ENCODE results near the gene IL10RA. TPM values are rescaled to one million over a fixed set of nuclear protein-coding genes. Genes with fewer than 3 reads are reported as not detected.

Gene IL10RA
- total RNA-seq, 1 donor from 2014 or later = 0.25 TPM

GRCh38 chr11:118001494-118001971 lies 15.3 kb downstream of the IL10RA start:
- DNase-seq (ENCODE audit: low read depth) = no peak
- no peak overlapping the region for H3K4me3 ChIP-seq (ENCODE audit: low read depth, low read length)
- no peaks in the 10 kb centered on the region for H3K36me3 ChIP-seq (ENCODE audit: control insufficient read depth, insufficient read depth, low read length)
- H3K27me3 ChIP-seq (ENCODE audit: control insufficient read depth, insufficient read depth, low read length) = peaks cover 2% of the 10 kb centered on the region
- no peak for TF ChIP-seq CTCF (IDR thresholded peaks at IDR 0.05; ENCODE audit: insufficient read depth, low read length, poor library complexity, severe bottlenecking)

- no peak for TF ChIP-seq CTCF (IDR thresholded peaks at IDR 0.05; ENCODE audit: insufficient read depth, low read length, poor library complexity, severe bottlenecking)
- Histone ChIP-seq H3K36me3 (ENCODE audit: control insufficient read depth, insufficient read depth, low read length) (no peaks in the 10 kb centered on the region), H3K4me3 (ENCODE audit: low read depth, low read length) (no peak overlapping the region), H3K27me3 (ENCODE audit: control insufficient read depth, insufficient read depth, low read length) (peaks cover 2% of the 10 kb centered on the region)
- no peak for DNase-seq (ENCODE audit: low read depth)
These were observed 15.9 kb downstream of the IL10RA start for GRCh38 chr11:118002010-118002540.

- DNase-seq (ENCODE audit: low read depth) = no peak
These were observed 16.6 kb downstream of the IL10RA start for GRCh38 chr11:118002541-118003423.

GRCh38 chr11:118003456-118003855 lies 17.3 kb downstream of the IL10RA start:
- no peak for DNase-seq (ENCODE audit: low read depth)
- Histone ChIP-seq H3K4me3 (ENCODE audit: low read depth, low read length) (no peak overlapping the region), H3K36me3 (ENCODE audit: control insufficient read depth, insufficient read depth, low read length) (no peaks in the 10 kb centered on the region), H3K27me3 (ENCODE audit: control insufficient read depth, insufficient read depth, low read length) (peaks cover 2% of the 10 kb centered on the region)
- TF ChIP-seq CTCF (IDR thresholded peaks at IDR 0.05; ENCODE audit: insufficient read depth, low read length, poor library complexity, severe bottlenecking) = no peak

More at GRCh38 chr11:118002541-118003423, 16.6 kb downstream of the IL10RA start:
- no peak overlapping the region for H3K4me3 ChIP-seq (ENCODE audit: low read depth, low read length)
- H3K36me3 ChIP-seq (ENCODE audit: control insufficient read depth, insufficient read depth, low read length) = no peaks in the 10 kb centered on the region
- H3K27me3 ChIP-seq (ENCODE audit: control insufficient read depth, insufficient read depth, low read length) = peaks cover 2% of the 10 kb centered on the region
- TF ChIP-seq CTCF (IDR thresholded peaks at IDR 0.05; ENCODE audit: insufficient read depth, low read length, poor library complexity, severe bottlenecking) = no peak

- TF ChIP-seq CTCF (IDR thresholded peaks at IDR 0.05; ENCODE audit: insufficient read depth, low read length, poor library complexity, severe bottlenecking) = no peak
- Histone ChIP-seq H3K36me3 (ENCODE audit: control insufficient read depth, insufficient read depth, low read length) (no peaks in the 10 kb centered on the region), H3K4me3 (ENCODE audit: low read depth, low read length) (no peak overlapping the region), H3K27me3 (ENCODE audit: control insufficient read depth, insufficient read depth, low read length) (peaks cover 2% of the 10 kb centered on the region)
- no peak for DNase-seq (ENCODE audit: low read depth)
These were observed 18.5 kb downstream of the IL10RA start for GRCh38 chr11:118004543-118005223.
